ENCODE measurements around the gene PIK3R5. TPM values are rescaled to one million over a fixed set of nuclear protein-coding genes. Genes with fewer than 3 reads are reported as not detected.

The PIK3R5 gene
- total and polyA plus RNA-seq, 8 donors = 0.69 to 6.8 (median 1.7) TPM

DNA sequence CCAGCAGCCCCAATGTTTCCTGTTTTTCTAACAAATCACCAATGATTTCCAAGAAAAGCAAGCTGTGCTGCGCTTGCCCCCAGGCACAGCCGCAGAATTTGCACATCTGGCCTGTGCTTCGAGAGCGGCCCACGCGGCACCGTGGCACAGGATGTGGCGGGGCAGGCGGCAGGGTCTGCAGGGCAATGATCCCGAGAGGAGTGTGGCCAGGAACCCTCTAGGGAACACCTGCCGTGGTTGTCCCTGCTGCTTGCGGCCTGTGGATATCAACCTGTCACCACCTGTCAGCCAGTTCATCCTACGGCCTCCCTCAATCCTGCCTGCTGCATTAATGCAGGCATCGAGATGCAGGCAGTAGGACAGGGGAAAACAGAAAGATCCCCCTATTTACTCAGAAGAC is 24.0 kb downstream of the PIK3R5 start:
- DNase-seq (no peak), FAIRE-seq (no peak), ATAC-seq (peak in 1 of 4 donors; percentile 33)
- Histone ChIP-seq H3K4me1 (no peaks in the 10 kb centered on the region), H3K4me3 (no peak overlapping the region), H3K36me3 (no peaks in the 10 kb centered on the region), H3K27ac (no peak overlapping the region), H3K9me3 (no peaks in the 10 kb centered on the region), H3K27me3 (no peaks in the 10 kb centered on the region)
- TF ChIP-seq, protein P1, sequence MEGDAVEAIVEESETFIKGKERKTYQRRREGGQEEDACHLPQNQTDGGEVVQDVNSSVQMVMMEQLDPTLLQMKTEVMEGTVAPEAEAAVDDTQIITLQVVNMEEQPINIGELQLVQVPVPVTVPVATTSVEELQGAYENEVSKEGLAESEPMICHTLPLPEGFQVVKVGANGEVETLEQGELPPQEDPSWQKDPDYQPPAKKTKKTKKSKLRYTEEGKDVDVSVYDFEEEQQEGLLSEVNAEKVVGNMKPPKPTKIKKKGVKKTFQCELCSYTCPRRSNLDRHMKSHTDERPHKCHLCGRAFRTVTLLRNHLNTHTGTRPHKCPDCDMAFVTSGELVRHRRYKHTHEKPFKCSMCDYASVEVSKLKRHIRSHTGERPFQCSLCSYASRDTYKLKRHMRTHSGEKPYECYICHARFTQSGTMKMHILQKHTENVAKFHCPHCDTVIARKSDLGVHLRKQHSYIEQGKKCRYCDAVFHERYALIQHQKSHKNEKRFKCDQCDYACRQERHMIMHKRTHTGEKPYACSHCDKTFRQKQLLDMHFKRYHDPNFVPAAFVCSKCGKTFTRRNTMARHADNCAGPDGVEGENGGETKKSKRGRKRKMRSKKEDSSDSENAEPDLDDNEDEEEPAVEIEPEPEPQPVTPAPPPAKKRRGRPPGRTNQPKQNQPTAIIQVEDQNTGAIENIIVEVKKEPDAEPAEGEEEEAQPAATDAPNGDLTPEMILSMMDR (IDR thresholded peaks at IDR 0.05) = no peak
- intact Hi-C loops (cut with DNase I) = no loop called here
- 81 to 83% methylated on average over 14 of the region's 14 CpGs for WGBS, 2 donors

DNA sequence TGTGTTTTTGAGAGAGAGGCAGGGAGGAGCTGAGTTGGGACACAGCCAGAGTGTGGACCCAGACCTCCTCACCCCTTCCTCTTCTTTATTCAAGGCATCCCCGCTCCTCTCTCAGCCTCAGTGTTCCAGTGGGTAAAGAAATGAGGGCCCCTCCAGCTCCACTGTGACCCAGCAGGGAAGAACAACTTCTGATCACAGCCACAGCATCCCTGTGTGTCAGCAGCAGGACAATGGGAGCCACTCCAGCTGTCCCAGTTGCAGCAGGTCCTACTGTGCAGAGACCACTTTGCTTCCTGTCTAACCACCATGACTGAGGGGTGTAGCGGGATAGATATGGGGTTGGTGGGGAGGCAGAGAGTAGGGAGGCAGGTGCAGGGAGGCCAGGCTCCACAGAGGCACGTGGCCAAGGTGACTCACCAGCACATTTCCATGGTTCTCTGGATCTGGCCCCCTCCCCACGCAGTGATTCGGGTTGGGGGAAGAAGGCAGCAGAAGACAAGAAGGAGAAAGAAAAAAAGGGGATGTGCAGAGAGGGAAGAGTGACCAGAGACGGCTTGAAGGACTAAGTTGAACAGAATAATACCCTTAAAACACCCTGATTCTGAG is 24.5 kb downstream of the PIK3R5 start:
- intact Hi-C loops (cut with DNase I) = no loop called here
- no peak for FAIRE-seq
- Histone ChIP-seq H3K36me3 (no peaks in the 10 kb centered on the region), H3K4me1 (no peaks in the 10 kb centered on the region), H3K4me3 (no peak overlapping the region), H3K9me3 (no peaks in the 10 kb centered on the region), H3K27me3 (no peaks in the 10 kb centered on the region), H3K27ac (no peak overlapping the region)
- TF ChIP-seq, protein P1 (IDR thresholded peaks at IDR 0.05) = no peak
- ATAC-seq = no peak
- 51 to 63% methylated on average over 6 of the region's 6 CpGs for WGBS, 2 donors
- no peak for DNase-seq

DNA sequence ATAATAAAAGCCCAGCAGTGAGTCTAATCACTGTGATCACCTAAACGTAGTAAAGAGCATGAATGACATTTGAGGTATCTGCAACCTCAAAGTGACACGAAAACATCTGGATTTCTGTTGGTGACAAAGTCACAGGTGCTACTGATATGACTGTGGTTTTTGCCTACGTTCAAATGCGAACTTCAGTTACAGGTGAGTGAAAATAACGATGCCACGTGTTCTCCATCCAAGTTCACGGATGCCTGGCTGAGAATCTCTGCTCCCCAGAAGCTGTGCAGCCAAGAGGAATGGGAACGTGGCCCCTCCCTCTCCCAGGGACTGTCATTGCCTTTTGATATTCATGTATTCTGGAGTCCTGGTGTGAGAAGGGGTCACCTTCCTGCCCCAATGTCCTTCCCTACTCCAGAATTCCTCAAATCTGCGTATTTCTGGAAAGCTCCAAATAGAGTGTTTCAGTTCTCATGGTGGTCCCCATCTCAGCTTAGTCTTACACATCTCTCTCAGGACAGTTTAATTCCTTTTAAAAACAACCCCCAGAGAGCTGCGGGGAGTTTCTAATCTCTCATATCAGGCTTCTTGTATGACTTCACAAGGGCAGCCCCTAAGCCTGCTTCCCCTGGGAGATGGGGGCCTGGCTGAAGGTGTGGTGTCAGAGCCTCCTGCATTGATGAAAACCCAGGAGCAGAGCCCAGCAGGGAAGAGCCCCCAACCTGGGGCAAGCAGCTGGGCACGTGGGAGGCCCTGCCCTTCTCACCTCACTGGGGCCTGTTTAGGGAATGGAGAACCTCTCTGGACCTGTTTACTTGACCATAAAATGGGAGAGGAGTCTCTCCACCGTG is 25.8 kb downstream of the PIK3R5 start:
- WGBS, 2 donors = 39 to 45% methylated on average over 12 of the region's 12 CpGs
- no peak for FAIRE-seq
- no peak overlapping the region for H3K4me3 ChIP-seq
- DNase-seq = no peak
- intact Hi-C loops (cut with DNase I) = no loop called here
- H3K27ac ChIP-seq = no peak overlapping the region
- no peaks in the 10 kb centered on the region for H3K9me3 ChIP-seq
- TF ChIP-seq, protein P1 (IDR thresholded peaks at IDR 0.05) = no peak
- no peak for ATAC-seq
- no peaks in the 10 kb centered on the region for H3K27me3 ChIP-seq
- no peaks in the 10 kb centered on the region for H3K4me1 ChIP-seq
- H3K36me3 ChIP-seq = no peaks in the 10 kb centered on the region

DNA sequence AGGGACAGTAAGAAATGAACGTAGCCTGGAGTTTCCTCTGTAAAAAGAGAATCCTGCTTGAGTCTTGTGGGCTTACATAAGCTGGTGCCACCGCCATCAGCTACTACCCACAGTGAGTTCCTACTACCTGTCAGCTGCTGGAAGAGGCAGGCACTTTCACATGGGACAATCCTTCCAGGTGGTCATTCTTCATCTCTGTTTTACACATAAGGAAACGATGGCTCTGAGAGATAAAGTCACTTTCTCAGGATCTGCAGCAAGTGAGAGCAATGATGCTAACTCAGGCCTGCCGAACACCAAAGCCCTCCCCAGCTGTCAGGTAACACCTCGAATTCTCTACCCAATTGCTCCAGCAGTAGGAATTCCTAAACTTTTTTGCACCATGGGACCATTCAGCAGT is 26.6 kb downstream of the PIK3R5 start:
- no peak for ATAC-seq
- H3K9me3 ChIP-seq = no peaks in the 10 kb centered on the region
- H3K27ac ChIP-seq = no peak overlapping the region
- no peak overlapping the region for H3K4me3 ChIP-seq
- DNase-seq = no peak
- TF ChIP-seq, protein P1 (IDR thresholded peaks at IDR 0.05) = no peak
- H3K27me3 ChIP-seq = no peaks in the 10 kb centered on the region
- no peaks in the 10 kb centered on the region for H3K36me3 ChIP-seq
- 48 to 69% methylated on average over 5 of the region's 5 CpGs for WGBS, 2 donors
- FAIRE-seq = no peak
- intact Hi-C loops (cut with DNase I) = no loop called here
- no peaks in the 10 kb centered on the region for H3K4me1 ChIP-seq

DNA sequence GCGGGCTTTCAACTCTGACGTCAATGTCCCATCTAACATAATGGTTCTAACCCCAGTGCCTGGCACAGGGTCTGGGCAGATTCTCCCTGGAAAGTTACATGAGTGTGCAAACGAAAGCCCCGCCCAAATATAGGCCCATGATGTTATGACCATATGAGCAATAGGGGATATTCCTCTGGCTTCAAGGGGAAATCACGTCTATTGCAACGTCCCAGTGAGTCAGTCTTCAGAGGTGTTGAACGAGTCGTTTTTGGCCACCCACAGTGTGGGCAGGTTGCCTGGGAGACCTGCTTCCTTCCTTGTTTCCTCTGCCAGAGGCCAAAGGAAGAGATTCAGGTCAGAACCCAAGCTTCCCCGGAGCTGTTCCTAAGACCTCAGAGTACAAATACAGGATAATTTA is 30.3 kb downstream of the PIK3R5 start:
- WGBS, 2 donors = 43 to 58% methylated on average over 9 of the region's 9 CpGs
- intact Hi-C loops (cut with DNase I) = no loop called here
- DNase-seq = no peak

More for the DNA sequence above, 30.3 kb downstream of the PIK3R5 start:
- TF ChIP-seq, protein P1 (IDR thresholded peaks at IDR 0.05) = no peak
- FAIRE-seq (no peak), ATAC-seq (peak in 2 of 4 donors; percentile 30 to 56)
- Histone ChIP-seq H3K4me1 (no peaks in the 10 kb centered on the region), H3K27ac (no peak overlapping the region), H3K9me3 (no peaks in the 10 kb centered on the region), H3K36me3 (no peaks in the 10 kb centered on the region), H3K4me3 (no peak overlapping the region), H3K27me3 (no peaks in the 10 kb centered on the region)

Measured in pancreas (tissue), 10 donors.